ENCODE measurements around the gene LRIG1. TPM values are rescaled to one million over a fixed set of nuclear protein-coding genes. Genes with fewer than 3 reads are reported as not detected.

The LRIG1 gene
- total and polyA plus RNA-seq, 9 of the 15 experiments (the other 6 are each of a cell fraction or from before 2014, with no cell fraction given), result 0.05 to 0.38 (median 0.13) TPM; not detected in 3

DNA sequence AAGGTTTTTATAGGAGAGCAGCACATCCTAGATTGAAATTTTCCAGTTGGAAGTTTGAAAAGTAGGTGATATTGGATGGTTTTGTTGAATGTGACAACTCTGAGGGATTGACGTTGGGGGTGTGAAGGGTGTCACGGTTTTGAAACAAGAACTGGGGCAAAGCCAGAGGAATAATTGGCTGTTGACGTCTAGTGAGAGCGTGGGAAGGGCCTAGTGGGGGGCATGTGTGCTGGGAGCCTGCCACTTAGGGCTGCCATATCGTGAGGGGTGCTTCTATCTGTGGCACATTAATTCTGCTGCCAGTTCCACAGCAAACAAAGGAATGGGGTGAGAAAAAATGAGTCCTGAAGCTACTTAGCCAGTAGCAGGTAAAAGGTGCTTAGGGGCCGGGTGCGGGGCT lies 129.4 kb downstream of the LRIG1 start (continued):
- TF ChIP-seq, protein P1, sequence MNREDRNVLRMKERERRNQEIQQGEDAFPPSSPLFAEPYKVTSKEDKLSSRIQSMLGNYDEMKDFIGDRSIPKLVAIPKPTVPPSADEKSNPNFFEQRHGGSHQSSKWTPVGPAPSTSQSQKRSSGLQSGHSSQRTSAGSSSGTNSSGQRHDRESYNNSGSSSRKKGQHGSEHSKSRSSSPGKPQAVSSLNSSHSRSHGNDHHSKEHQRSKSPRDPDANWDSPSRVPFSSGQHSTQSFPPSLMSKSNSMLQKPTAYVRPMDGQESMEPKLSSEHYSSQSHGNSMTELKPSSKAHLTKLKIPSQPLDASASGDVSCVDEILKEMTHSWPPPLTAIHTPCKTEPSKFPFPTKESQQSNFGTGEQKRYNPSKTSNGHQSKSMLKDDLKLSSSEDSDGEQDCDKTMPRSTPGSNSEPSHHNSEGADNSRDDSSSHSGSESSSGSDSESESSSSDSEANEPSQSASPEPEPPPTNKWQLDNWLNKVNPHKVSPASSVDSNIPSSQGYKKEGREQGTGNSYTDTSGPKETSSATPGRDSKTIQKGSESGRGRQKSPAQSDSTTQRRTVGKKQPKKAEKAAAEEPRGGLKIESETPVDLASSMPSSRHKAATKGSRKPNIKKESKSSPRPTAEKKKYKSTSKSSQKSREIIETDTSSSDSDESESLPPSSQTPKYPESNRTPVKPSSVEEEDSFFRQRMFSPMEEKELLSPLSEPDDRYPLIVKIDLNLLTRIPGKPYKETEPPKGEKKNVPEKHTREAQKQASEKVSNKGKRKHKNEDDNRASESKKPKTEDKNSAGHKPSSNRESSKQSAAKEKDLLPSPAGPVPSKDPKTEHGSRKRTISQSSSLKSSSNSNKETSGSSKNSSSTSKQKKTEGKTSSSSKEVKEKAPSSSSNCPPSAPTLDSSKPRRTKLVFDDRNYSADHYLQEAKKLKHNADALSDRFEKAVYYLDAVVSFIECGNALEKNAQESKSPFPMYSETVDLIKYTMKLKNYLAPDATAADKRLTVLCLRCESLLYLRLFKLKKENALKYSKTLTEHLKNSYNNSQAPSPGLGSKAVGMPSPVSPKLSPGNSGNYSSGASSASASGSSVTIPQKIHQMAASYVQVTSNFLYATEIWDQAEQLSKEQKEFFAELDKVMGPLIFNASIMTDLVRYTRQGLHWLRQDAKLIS (CRISPR knock-in tag; IDR thresholded peaks at IDR 0.05), result no peak
- TF ChIP-seq E2F3 (CRISPR knock-in tag; IDR thresholded peaks at IDR 0.05) (no peak), DMBX1 (CRISPR knock-in tag; IDR thresholded peaks at IDR 0.05; ENCODE audit: borderline replicate concordance) (no peak), FOS (IDR thresholded peaks at IDR 0.05; ENCODE audit: extremely low read depth, insufficient read length) (no peak)

DNA sequence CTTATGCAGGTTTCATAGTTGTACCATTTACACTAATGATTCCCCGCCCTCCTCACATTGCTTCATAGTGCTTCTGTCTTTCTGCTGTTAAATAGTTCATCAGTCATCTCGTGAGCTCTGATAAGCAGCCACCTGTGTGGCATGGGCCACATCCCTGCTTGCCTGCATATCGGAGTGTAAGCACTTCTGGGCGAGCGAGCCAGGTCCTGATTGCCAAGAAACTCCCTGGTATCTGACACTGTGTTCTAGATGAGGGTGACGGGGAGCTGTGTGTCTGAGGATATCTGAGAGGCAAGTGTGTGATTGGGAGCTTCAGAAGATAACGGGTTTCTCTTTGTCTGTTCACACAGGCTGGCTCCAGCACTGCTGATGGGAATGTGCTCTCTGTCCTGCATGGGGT lies 130.6 kb downstream of the LRIG1 start:
- no peaks in the 10 kb centered on the region for H3K79me2 ChIP-seq (ENCODE audit: control insufficient read depth, insufficient read depth, low read length)
- intact Hi-C loops (cut with micrococcal nuclease) (no loop called here), in situ Hi-C loops (cut with MboI) (no loop called here)
- WGBS (ENCODE audit: insufficient coverage, low coverage, missing lambda C conversion rate), result 68% methylated on average over 6 of the region's 7 CpGs
- no peak for FAIRE-seq
- H3K4me3 ChIP-seq, result no peak overlapping the region
- H2AFZ ChIP-seq (ENCODE audit: low read depth, low read length), result no peak overlapping the region
- no peak overlapping the region for H3K27ac ChIP-seq (ENCODE audit: extremely low read depth, low read depth, low read length)
- no peaks in the 10 kb centered on the region for H4K20me1 ChIP-seq (replicated peaks; ENCODE audit: control insufficient read depth, insufficient read depth, low read length)
- no peak overlapping the region for H3K4me2 ChIP-seq (ENCODE audit: insufficient read depth, low read length)
- no peak for DNase-seq (ENCODE audit: extremely low read depth in 1 of 4, low spot score in 3 of 4)
- H3K9me3 ChIP-seq (replicated peaks; ENCODE audit: control insufficient read depth, insufficient read depth, low read depth, low read length), result no peaks in the 10 kb centered on the region
- BruUV-seq (replicated peaks), result no TSS peak
- no peaks in the 10 kb centered on the region for H3K36me3 ChIP-seq (ENCODE audit: control insufficient read depth, insufficient read depth, low read length)
- ChIA-PET CTCF (ENCODE audit: low intra/inter-chr PET ratio) (no interaction called here), POLR2A (no interaction called here)
- H3K4me1 ChIP-seq (replicated peaks in 1 of 2; ENCODE audit: control insufficient read depth in 2 of 2, insufficient read depth in 2 of 2, low read length in 2 of 2), result no peaks in the 10 kb centered on the region
- H3K27me3 ChIP-seq (ENCODE audit: control insufficient read depth in 2 of 2, insufficient read depth in 2 of 2, low read length in 2 of 2), result no peaks in the 10 kb centered on the region
- no peak for ATAC-seq
- H3K9me1 ChIP-seq (ENCODE audit: control insufficient read depth, insufficient read depth, low read length), result no peaks in the 10 kb centered on the region
- no peak overlapping the region for H3K9ac ChIP-seq (ENCODE audit: insufficient read depth in 1 of 2, low read depth in 2 of 2, low read length in 2 of 2)
- TF ChIP-seq ZNF124 (CRISPR knock-in tag; IDR thresholded peaks at IDR 0.05) (no peak), ELF4 (CRISPR knock-in tag; IDR thresholded peaks at IDR 0.05) (no peak), STAT5B (CRISPR knock-in tag; IDR thresholded peaks at IDR 0.05) (no peak)
- TF ChIP-seq, protein P2, sequence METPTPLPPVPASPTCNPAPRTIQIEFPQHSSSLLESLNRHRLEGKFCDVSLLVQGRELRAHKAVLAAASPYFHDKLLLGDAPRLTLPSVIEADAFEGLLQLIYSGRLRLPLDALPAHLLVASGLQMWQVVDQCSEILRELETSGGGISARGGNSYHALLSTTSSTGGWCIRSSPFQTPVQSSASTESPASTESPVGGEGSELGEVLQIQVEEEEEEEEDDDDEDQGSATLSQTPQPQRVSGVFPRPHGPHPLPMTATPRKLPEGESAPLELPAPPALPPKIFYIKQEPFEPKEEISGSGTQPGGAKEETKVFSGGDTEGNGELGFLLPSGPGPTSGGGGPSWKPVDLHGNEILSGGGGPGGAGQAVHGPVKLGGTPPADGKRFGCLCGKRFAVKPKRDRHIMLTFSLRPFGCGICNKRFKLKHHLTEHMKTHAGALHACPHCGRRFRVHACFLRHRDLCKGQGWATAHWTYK (CRISPR knock-in tag; IDR thresholded peaks at IDR 0.05), result no peak
- TF ChIP-seq, protein P3, sequence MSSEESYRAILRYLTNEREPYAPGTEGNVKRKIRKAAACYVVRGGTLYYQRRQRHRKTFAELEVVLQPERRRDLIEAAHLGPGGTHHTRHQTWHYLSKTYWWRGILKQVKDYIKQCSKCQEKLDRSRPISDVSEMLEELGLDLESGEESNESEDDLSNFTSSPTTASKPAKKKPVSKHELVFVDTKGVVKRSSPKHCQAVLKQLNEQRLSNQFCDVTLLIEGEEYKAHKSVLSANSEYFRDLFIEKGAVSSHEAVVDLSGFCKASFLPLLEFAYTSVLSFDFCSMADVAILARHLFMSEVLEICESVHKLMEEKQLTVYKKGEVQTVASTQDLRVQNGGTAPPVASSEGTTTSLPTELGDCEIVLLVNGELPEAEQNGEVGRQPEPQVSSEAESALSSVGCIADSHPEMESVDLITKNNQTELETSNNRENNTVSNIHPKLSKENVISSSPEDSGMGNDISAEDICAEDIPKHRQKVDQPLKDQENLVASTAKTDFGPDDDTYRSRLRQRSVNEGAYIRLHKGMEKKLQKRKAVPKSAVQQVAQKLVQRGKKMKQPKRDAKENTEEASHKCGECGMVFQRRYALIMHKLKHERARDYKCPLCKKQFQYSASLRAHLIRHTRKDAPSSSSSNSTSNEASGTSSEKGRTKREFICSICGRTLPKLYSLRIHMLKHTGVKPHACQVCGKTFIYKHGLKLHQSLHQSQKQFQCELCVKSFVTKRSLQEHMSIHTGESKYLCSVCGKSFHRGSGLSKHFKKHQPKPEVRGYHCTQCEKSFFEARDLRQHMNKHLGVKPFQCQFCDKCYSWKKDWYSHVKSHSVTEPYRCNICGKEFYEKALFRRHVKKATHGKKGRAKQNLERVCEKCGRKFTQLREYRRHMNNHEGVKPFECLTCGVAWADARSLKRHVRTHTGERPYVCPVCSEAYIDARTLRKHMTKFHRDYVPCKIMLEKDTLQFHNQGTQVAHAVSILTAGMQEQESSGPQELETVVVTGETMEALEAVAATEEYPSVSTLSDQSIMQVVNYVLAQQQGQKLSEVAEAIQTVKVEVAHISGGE (CRISPR knock-in tag; IDR thresholded peaks at IDR 0.05), result no peak
- TF ChIP-seq, protein P4, sequence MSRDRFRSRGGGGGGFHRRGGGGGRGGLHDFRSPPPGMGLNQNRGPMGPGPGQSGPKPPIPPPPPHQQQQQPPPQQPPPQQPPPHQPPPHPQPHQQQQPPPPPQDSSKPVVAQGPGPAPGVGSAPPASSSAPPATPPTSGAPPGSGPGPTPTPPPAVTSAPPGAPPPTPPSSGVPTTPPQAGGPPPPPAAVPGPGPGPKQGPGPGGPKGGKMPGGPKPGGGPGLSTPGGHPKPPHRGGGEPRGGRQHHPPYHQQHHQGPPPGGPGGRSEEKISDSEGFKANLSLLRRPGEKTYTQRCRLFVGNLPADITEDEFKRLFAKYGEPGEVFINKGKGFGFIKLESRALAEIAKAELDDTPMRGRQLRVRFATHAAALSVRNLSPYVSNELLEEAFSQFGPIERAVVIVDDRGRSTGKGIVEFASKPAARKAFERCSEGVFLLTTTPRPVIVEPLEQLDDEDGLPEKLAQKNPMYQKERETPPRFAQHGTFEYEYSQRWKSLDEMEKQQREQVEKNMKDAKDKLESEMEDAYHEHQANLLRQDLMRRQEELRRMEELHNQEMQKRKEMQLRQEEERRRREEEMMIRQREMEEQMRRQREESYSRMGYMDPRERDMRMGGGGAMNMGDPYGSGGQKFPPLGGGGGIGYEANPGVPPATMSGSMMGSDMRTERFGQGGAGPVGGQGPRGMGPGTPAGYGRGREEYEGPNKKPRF (IDR thresholded peaks at IDR 0.05; ENCODE audit: low read depth, low read length), result no peak
